Activated T-cell treated with anti-CD3 and anti-CD28 coated beads for 24 hours (primary cell): ENCODE measurements around the gene ERCC5.
A peak's percentile ranks its signal among the peaks of the same experiment; 100 is the strongest.

ENCODE experiments used
- DNase-seq: peaks from one replicate; pipeline ENCODE4 v3.0.0-alpha.2; 2020; ENCODE audit warnings: low read depth

ERCC5 gene

DNA sequence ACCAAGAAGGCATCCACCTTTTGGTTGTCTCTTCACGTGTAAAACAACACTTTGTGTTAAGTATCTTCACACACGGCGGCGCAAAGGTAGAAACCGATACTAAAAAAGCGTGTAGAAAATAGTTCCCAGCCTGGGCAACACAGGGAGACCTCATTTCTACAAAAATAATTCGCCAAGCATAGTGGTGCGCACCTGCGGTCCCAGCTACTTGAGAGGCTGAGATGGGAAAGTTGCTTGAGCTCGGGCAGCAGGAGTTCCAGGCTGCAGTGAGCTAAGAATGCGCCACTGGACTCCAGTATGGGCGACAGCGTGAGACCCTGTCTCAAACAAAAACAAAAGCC lies 573 bp upstream of the ERCC5 start:
- DNase-seq = no peak

GRCh38 chr13:102846261-102847015 lies 606 bp downstream of the ERCC5 start:
- DNase-seq = peak; percentile 20

DNA sequence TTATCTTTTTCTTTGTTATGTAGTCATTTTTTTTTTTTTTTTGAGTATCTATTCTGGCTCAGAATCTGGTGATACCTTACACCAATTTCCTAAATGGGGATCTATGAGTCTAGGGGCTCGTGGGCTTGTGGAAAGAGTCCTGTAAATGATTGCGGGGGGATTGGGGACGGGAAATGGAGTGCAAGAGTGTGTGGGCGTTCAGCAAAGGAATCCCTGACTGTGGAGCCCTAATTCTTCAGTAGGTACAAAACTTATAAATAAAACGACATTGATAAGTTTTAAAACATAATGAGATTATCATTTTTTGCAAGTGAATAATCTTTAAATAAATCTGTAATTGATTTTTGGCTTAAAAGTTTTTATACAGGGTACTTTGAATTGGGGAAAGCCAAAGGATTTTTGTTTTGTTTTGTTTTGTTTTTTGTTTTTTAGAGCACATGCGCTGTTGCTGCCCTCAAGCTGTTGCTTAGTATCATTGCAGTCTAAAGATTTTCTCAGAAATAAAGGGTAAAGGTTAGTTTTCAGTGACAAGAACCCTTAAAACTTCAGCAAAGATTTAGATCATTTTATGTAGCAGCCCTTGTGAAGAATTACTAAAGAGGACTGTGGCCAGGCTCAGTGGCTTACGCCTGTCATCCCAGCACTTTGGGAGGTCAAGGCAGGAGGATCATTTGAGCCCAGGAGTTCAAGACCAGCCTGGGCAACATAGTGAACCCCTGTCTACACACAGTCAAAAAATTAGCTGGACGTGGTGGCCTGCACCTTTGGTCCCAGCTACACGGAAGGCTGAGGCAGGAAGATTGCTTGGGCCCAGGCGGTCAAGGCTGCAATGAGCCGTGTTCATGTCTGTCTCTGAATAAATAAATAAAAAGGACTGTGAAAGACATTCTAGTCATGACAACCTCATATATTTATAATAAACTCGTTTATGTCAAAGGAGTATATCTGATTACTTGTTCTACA lies 1.7 kb downstream of the ERCC5 start:
- DNase-seq = no peak

DNA sequence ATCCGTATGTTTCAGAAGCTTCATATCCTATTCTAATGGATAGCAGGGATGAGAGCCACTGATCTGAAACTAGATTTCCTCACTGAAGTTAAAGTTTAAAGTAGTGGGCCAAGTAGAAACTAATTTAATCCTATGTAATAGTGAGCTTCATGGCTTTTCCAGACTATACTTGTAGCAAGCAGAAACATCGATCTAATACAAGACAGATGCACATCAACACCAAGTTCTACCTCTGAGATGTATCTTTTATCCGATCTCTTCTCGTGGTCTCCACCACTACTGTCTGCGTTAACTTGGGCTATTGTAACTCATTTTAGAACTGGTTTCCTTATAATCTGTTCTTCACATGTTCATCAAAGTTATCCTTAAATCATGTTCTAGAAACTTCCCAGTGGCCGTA lies 3.1 kb downstream of the ERCC5 start:
- no peak for DNase-seq

DNA sequence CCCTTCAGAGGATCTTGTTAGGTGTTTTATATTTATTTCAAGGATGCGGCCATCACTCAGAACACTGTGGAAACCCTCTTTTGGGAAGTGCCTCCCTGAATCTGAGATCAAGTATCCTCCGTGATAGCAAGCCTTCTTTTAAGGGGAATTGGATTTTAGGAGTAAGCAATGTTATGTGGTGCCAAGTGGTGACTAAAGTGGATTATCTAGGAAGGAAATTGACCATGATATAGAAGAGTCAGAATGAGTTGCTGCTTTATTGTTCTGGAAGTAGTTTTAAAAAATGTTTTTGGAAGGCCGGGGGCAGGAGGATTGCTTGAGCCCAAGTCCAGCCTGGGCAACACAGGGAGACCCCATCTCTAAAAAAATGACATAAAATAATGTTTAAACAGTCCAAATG lies 6.7 kb downstream of the ERCC5 start:
- no peak for DNase-seq

GRCh38 chr13:102854675-102855074 lies 8.8 kb downstream of the ERCC5 start:
- DNase-seq = no peak

GRCh38 chr13:102856557-102856956 lies 10.7 kb downstream of the ERCC5 start:
- no peak for DNase-seq

GRCh38 chr13:102862624-102863210 lies 16.9 kb downstream of the ERCC5 start:
- DNase-seq = no peak

GRCh38 chr13:102863590-102863989 lies 17.8 kb downstream of the ERCC5 start:
- DNase-seq = no peak

GRCh38 chr13:102868366-102868936 lies 22.6 kb downstream of the ERCC5 start:
- DNase-seq = no peak

GRCh38 chr13:102869948-102870676 lies 24.3 kb downstream of the ERCC5 start:
- DNase-seq = no peak

GRCh38 chr13:102870677-102871415 lies 25.0 kb downstream of the ERCC5 start:
- DNase-seq = no peak

DNA sequence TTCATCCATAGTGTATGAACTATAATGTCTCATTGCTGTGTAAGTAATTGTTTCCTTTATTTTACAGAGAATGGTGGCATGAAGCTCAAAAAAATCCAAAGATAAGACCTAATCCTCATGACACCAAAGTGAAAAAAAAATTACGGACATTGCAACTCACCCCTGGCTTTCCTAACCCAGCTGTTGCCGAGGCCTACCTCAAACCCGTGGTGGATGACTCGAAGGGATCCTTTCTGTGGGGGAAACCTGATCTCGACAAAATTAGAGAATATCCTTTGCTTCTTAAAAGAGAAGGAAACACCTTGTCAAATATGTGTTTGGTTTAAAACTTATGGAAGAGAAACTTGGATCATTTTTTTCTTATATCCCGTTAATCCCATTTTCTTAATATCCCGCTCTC lies 26.3 kb downstream of the ERCC5 start:
- no peak for DNase-seq

GRCh38 chr13:102872531-102872930 lies 26.7 kb downstream of the ERCC5 start:
- no peak for DNase-seq

- DNase-seq = no peak
Observed at GRCh38 chr13:102873653-102874052, 27.8 kb downstream of the ERCC5 start.

DNA sequence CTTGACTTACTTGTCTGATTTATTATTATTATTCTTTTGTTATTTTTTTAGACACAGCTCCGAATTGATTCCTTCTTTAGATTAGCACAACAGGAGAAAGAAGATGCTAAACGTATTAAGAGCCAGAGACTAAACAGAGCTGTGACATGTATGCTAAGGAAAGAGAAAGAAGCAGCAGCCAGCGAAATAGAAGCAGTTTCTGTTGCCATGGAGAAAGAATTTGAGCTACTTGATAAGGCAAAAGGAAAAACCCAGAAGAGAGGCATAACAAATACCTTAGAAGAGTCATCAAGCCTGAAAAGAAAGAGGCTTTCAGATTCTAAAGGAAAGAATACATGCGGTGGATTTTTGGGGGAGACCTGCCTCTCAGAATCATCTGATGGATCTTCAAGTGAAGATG lies 29.4 kb downstream of the ERCC5 start:
- DNase-seq = no peak

DNA sequence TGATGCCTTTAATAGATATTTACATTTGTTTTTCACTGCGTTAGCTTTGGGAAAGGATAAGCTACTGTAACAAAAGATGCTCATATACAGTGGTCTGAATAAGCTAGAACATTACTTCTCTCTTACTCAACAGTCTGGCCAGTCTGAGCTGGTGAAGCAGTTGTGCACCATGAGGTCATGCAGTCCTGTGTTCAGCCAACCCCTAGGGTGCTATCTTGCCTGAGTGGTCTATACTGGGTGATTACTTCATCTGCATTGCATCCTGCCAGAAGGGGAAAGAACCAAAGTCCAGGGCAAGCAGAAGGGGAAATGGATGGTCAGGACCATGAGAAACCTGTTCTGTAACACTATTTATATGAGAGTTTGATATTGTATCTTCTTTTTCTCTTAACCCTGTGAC lies 31.5 kb downstream of the ERCC5 start:
- no peak for DNase-seq

- no peak for DNase-seq
Observed at GRCh38 chr13:102878481-102878880, 32.6 kb downstream of the ERCC5 start.

DNA sequence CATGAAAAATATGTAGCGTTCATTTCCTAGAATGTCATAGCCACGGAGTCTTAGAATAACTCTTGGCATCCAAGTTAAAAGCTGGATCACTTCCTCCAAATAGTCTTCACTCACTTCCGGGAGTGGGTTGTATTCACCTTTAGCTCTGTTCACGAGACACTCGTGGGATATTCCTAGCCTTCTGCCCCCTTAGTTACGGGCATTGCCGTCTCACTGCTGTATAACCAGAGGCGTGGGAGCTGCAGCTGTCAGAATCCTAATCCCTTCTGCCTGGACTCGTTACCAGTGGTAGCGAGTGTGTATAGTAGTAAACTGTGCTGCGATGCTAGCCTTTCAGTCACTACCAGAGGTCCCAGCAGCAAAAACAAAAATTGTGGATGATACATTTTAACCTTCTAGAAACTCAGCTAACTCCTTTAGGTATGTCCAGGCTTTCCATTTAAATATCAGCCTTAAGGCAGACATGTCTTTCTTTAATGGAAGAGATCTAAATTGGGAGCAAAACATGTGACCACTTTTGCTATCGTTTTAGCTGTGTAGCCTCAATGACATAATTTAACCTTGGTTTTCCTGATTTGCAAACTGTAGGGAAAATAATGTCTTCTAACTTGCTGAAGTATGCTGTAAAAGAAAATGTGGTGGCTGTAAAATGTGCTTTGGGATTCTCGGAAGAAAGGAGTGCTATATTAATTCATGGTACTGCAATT lies 34.1 kb downstream of the ERCC5 start:
- DNase-seq = no peak
